Vagina (tissue), 2 donors: ENCODE results near the gene FGF14.

Source experiments
- CTCF ChIP-seq, 3 experiments: fragments of 450-650 bp in 2 of 3; fragments of 200-600 bp in 1 of 3; sonication (generic) in 1 of 3; IDR thresholded peaks; one replicate each; pipeline ENCODE4 v1.5.1; 2017 to 2019; ENCODE audit warnings: antibody characterized with exemption in 3 of 3, mild to moderate bottlenecking in 2 of 3, moderate library complexity in 2 of 3
- POLR2A ChIP-seq, 2 donors: fragments of 450-650 bp; IDR thresholded peaks; one replicate each; pipeline ENCODE4 v1.6.1; 2017; ENCODE audit warnings: antibody characterized with exemption in 2 of 2, mild to moderate bottlenecking in 2 of 2, moderate library complexity in 2 of 2

GRCh38 chr13:101931186-101931585 lies 470.7 kb downstream of the FGF14 start:
- no peak for TF ChIP-seq CTCF (IDR thresholded peaks at IDR 0.05)
- no peak for TF ChIP-seq POLR2A (IDR thresholded peaks at IDR 0.05)
